Trophoblast cell (in vitro differentiated cells and primary cell): ENCODE results near the gene PHLDA3.
A peak's percentile ranks its signal among the peaks of the same experiment; 100 is the strongest.

Experiments used
- DNase-seq, 2 donors: peaks; one replicate each; pipeline ENCODE4 v3.0.0-alpha.2; 2016
- H2AFZ ChIP-seq: 2 replicates; pipeline ENCODE4 v1.6.1; 2013; ENCODE audit warnings: low read length, moderate library complexity, mild to moderate bottlenecking; ENCODE audit not compliant: insufficient read depth, poor library complexity
- H2AK5ac ChIP-seq: 2 replicates; pipeline ENCODE4 v1.6.1; 2013; ENCODE audit warnings: mild to moderate bottlenecking, low read length
- H2BK120ac ChIP-seq: 2 replicates; pipeline ENCODE4 v1.6.1; 2013; ENCODE audit warnings: low read length, mild to moderate bottlenecking, moderate library complexity; ENCODE audit not compliant: insufficient read depth, poor library complexity
- H2BK12ac ChIP-seq: 2 replicates; pipeline ENCODE4 v1.6.1; 2013; ENCODE audit warnings: mild to moderate bottlenecking, low read length, moderate library complexity
- H2BK5ac ChIP-seq: 2 replicates; pipeline ENCODE4 v1.6.1; 2013; ENCODE audit warnings: low read length, low read depth, moderate library complexity, mild to moderate bottlenecking; ENCODE audit not compliant: poor library complexity
- H3K14ac ChIP-seq: 2 replicates; pipeline ENCODE4 v1.6.1; 2013; ENCODE audit warnings: mild to moderate bottlenecking, low read length
- H3K18ac ChIP-seq: 2 replicates; pipeline ENCODE4 v1.6.1; 2013; ENCODE audit warnings: mild to moderate bottlenecking, low read length
- H3K23ac ChIP-seq: 2 replicates; pipeline ENCODE4 v1.6.1; 2013; ENCODE audit warnings: low read length
- H3K27ac ChIP-seq: 2 replicates; pipeline ENCODE4 v1.5.1; 2013; ENCODE audit warnings: low read depth, mild to moderate bottlenecking, inconsistent platforms, low read length, moderate library complexity
- H3K27me3 ChIP-seq: 2 replicates; pipeline ENCODE4 v1.6.1; 2013; ENCODE audit warnings: inconsistent platforms, mild to moderate bottlenecking, low read length, moderate library complexity; ENCODE audit not compliant: insufficient read depth
- H3K36me3 ChIP-seq, 2 experiments: 1 replicate in 1 of 2; 2 replicates in 1 of 2; pipeline ENCODE4 v1.6.1; 2013; ENCODE audit warnings: low read length in 2 of 2, mild to moderate bottlenecking in 2 of 2, moderate library complexity in 1 of 2; ENCODE audit not compliant: insufficient read depth in 2 of 2, control insufficient read depth in 1 of 2
- H3K4ac ChIP-seq: 2 replicates; pipeline ENCODE4 v1.6.1; 2013; ENCODE audit warnings: low read depth, mild to moderate bottlenecking, low read length, moderate library complexity
- H3K4me1 ChIP-seq, 2 experiments: 1 replicate in 1 of 2; 2 replicates in 1 of 2; pipeline ENCODE4 v1.6.1; 2013; ENCODE audit warnings: low read length in 2 of 2, mild to moderate bottlenecking in 2 of 2, moderate library complexity in 1 of 2; ENCODE audit not compliant: insufficient read depth in 2 of 2, control insufficient read depth in 1 of 2
- H3K4me2 ChIP-seq: 2 replicates; pipeline ENCODE4 v1.6.1; 2013; ENCODE audit warnings: inconsistent platforms, mild to moderate bottlenecking, low read length, moderate library complexity
- H3K4me3 ChIP-seq: 2 replicates; pipeline ENCODE4 v1.5.1; 2013; ENCODE audit warnings: mild to moderate bottlenecking, low read depth, low read length, inconsistent platforms
- H3K79me1 ChIP-seq: one replicate; pipeline ENCODE4 v1.6.1; 2013; ENCODE audit warnings: low read length
- H3K79me2 ChIP-seq: 2 replicates; pipeline ENCODE4 v1.6.1; 2013; ENCODE audit warnings: low read length, mild to moderate bottlenecking; ENCODE audit not compliant: control insufficient read depth, insufficient read depth, poor library complexity
- H3K9ac ChIP-seq: 2 replicates; pipeline ENCODE4 v1.6.1; 2013; ENCODE audit warnings: mild to moderate bottlenecking, low read length
- H3K9me3 ChIP-seq: 2 replicates; pipeline ENCODE4 v1.6.1; 2013; ENCODE audit warnings: low read depth, mild to moderate bottlenecking, control low read depth, inconsistent platforms, low read length; ENCODE audit not compliant: insufficient read depth
- H4K12ac ChIP-seq: 2 replicates; pipeline ENCODE4 v1.6.1; 2013; ENCODE audit warnings: low read depth, mild to moderate bottlenecking, low read length, moderate library complexity
- H4K8ac ChIP-seq: 2 replicates; pipeline ENCODE4 v1.6.1; 2013; ENCODE audit warnings: low read depth, mild to moderate bottlenecking, low read length, moderate library complexity
- H4K91ac ChIP-seq: one replicate; pipeline ENCODE4 v1.6.1; 2013; ENCODE audit warnings: low read depth, mild to moderate bottlenecking, low read length, moderate library complexity
- WGBS: extraction: QIAGEN DNeasy Blood & Tissue Kit; methylation state at CpG from one replicate; pipeline ENCODE4 v1.1.7; 2013; ENCODE audit warnings: missing lambda C conversion rate; ENCODE audit not compliant: insufficient read length, insufficient coverage; ENCODE audit errors: extremely low coverage; 5-methylcytosine and 5-hydroxymethylcytosine counted together

Gene PHLDA3

GRCh38 chr1:201502511-201502857 is 33.5 kb upstream of the PHLDA3 start:
- Histone ChIP-seq H2AK5ac (peak overlapping the region; percentile 98), H3K9ac (no peak overlapping the region), H3K27me3 (no peaks in the 10 kb centered on the region), H2BK5ac (peak overlapping the region; percentile 90), H4K91ac (peak overlapping the region; percentile 95), H2AFZ (peak overlapping the region; percentile 77), H3K36me3 (peaks cover 16 to 28% of the 10 kb centered on the region in 2 experiments), H3K4me3 (no peak overlapping the region), H3K14ac (peak overlapping the region; percentile 85), H3K9me3 (peaks cover 2% of the 10 kb centered on the region), H3K23ac (no peak overlapping the region), H4K12ac (no peak overlapping the region), H2BK12ac (peak overlapping the region; percentile 98), H4K8ac (peak overlapping the region; percentile 86), H2BK120ac (peak overlapping the region; percentile 92), H3K79me1 (peaks cover 72% of the 10 kb centered on the region), H3K4me1 (peaks cover 57 to 58% of the 10 kb centered on the region in 2 experiments), H3K79me2 (peaks cover 58% of the 10 kb centered on the region), H3K4ac (peak overlapping the region; percentile 99), H3K18ac (peak overlapping the region; percentile 97), H3K27ac (peak overlapping the region; percentile 95), H3K4me2 (peak overlapping the region; percentile 7)
- no CpG with 5 or more reads among the region's 3 CpGs for WGBS
- DNase-seq: no peak

- H2AK5ac ChIP-seq: peak overlapping the region; percentile 98
- H3K23ac ChIP-seq: no peak overlapping the region
- peak overlapping the region; percentile 77 for H2AFZ ChIP-seq
- H3K14ac ChIP-seq: peak overlapping the region; percentile 85
- H3K9ac ChIP-seq: no peak overlapping the region
- peak overlapping the region; percentile 98 for H2BK12ac ChIP-seq
- no peak for DNase-seq
- H2BK120ac ChIP-seq: peak overlapping the region; percentile 92
- peak overlapping the region; percentile 97 for H3K18ac ChIP-seq
- H3K27ac ChIP-seq: peak overlapping the region; percentile 95
- no CpG with 5 or more reads among the region's 10 CpGs for WGBS
- peaks cover 16 to 28% of the 10 kb centered on the region in 2 experiments for H3K36me3 ChIP-seq
- peaks cover 53% of the 10 kb centered on the region for H3K79me2 ChIP-seq
- H3K4me1 ChIP-seq: peaks cover 52 to 53% of the 10 kb centered on the region in 2 experiments
- H3K4ac ChIP-seq: peak overlapping the region; percentile 99
- no peaks in the 10 kb centered on the region for H3K27me3 ChIP-seq
- no peak overlapping the region for H3K4me3 ChIP-seq
- H2BK5ac ChIP-seq: peak overlapping the region; percentile 90
- peak overlapping the region; percentile 86 for H4K8ac ChIP-seq
- H3K4me2 ChIP-seq: peak overlapping the region; percentile 7
- no peak overlapping the region for H4K12ac ChIP-seq
- H4K91ac ChIP-seq: peak overlapping the region; percentile 95
- H3K9me3 ChIP-seq: peaks cover 2% of the 10 kb centered on the region
- peaks cover 67% of the 10 kb centered on the region for H3K79me1 ChIP-seq
These were observed 33.0 kb upstream of the PHLDA3 start for GRCh38 chr1:201501812-201502510.

DNA sequence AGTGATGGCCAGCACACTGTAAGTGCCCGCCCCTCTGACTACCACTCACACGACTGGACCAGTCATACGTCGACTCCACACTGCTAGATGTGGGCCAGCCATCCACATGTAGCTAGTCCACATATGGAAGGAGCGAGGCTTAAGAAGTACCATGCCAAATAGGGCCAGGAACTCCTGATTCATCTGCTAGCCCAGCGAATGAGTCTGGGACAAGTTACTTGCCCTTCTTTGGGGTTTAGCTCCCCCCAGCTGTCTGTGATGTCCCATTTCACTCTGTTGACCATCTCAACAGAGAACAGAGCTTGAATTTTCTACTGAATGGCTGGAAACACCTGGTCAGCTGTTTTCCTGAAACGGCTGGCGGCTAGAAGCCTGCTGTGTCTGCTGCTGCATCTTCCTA is 32.2 kb upstream of the PHLDA3 start:
- WGBS: no CpG with 5 or more reads among the region's 8 CpGs
- Histone ChIP-seq H3K4ac (peak overlapping the region; percentile 28), H3K4me1 (peaks cover 49 to 52% of the 10 kb centered on the region in 2 experiments), H2AK5ac (peak overlapping the region; percentile 84), H3K4me3 (no peak overlapping the region), H3K4me2 (peak overlapping the region; percentile 22), H4K12ac (no peak overlapping the region), H4K91ac (peak overlapping the region; percentile 88), H3K79me2 (peaks cover 46% of the 10 kb centered on the region), H2BK120ac (peak overlapping the region; percentile 13), H3K9ac (no peak overlapping the region), H2BK5ac (peak overlapping the region; percentile 23), H3K23ac (no peak overlapping the region), H3K79me1 (peaks cover 59% of the 10 kb centered on the region), H3K27me3 (no peaks in the 10 kb centered on the region), H3K18ac (peak overlapping the region; percentile 18), H3K9me3 (peaks cover 2% of the 10 kb centered on the region), H2AFZ (no peak overlapping the region), H3K27ac (peak overlapping the region; percentile 67), H4K8ac (peak overlapping the region; percentile 5), H3K14ac (peak overlapping the region; percentile 31), H2BK12ac (peak overlapping the region; percentile 51), H3K36me3 (peaks cover 19 to 32% of the 10 kb centered on the region in 2 experiments)
- no peak for DNase-seq

GRCh38 chr1:201500670-201501120 is 31.7 kb upstream of the PHLDA3 start:
- Histone ChIP-seq H3K18ac (peak overlapping the region; percentile 21), H3K27ac (peak overlapping the region; percentile 67), H2BK120ac (peak overlapping the region; percentile 55), H3K27me3 (no peaks in the 10 kb centered on the region), H2BK5ac (peak overlapping the region; percentile 39), H3K4me3 (no peak overlapping the region), H3K4ac (peak overlapping the region; percentile 35), H3K4me2 (peak overlapping the region; percentile 0), H3K9ac (no peak overlapping the region), H3K79me1 (peaks cover 54% of the 10 kb centered on the region), H3K79me2 (peaks cover 42% of the 10 kb centered on the region), H4K91ac (peak overlapping the region; percentile 88), H2AK5ac (peak overlapping the region; percentile 21), H2AFZ (peak overlapping the region; percentile 6), H3K23ac (no peak overlapping the region), H3K36me3 (peaks cover 23 to 36% of the 10 kb centered on the region in 2 experiments), H3K9me3 (peaks cover 2% of the 10 kb centered on the region), H4K12ac (no peak overlapping the region), H3K14ac (peak overlapping the region; percentile 45), H4K8ac (peak overlapping the region; percentile 59), H3K4me1 (peaks cover 49 to 53% of the 10 kb centered on the region in 2 experiments), H2BK12ac (peak overlapping the region; percentile 51)
- DNase-seq: no peak
- no CpG with 5 or more reads among the region's 4 CpGs for WGBS
